H7 (cell line): ENCODE results near the gene ACSS3. TPM values are rescaled to one million over a fixed set of nuclear protein-coding genes. Genes with fewer than 3 reads are reported as not detected.

ENCODE experiments used
- DNase-seq: peaks from one replicate; pipeline ENCODE4 v3.0.0; 2012
- H3K27me3 ChIP-seq: 2 replicates; pipeline ENCODE4 v1.6.0; 2011; ENCODE audit warnings: mild to moderate bottlenecking, low read length; ENCODE audit not compliant: control insufficient read depth, insufficient read depth
- H3K36me3 ChIP-seq: replicated peaks from 2 replicates; pipeline ENCODE4 v1.5.1; 2011; ENCODE audit warnings: low read length; ENCODE audit not compliant: control insufficient read depth, insufficient read depth
- H3K4me3 ChIP-seq: 2 replicates; pipeline ENCODE4 v1.5.1; 2011; ENCODE audit warnings: low read depth, mild to moderate bottlenecking, control low read depth, low read length, moderate library complexity; ENCODE audit not compliant: insufficient read depth
- total RNA-seq: library from RNA; depleted of rRNA; stranded (reverse); fragments of >200 nt; shearing (Covaris generic); gene quantifications from 2 replicates; pipeline ENCODE4 v1.2.3, GENCODE V29; 2014

ACSS3 gene
- total RNA-seq, 1 experiment from 2014 or later, result 18.3 TPM

DNA sequence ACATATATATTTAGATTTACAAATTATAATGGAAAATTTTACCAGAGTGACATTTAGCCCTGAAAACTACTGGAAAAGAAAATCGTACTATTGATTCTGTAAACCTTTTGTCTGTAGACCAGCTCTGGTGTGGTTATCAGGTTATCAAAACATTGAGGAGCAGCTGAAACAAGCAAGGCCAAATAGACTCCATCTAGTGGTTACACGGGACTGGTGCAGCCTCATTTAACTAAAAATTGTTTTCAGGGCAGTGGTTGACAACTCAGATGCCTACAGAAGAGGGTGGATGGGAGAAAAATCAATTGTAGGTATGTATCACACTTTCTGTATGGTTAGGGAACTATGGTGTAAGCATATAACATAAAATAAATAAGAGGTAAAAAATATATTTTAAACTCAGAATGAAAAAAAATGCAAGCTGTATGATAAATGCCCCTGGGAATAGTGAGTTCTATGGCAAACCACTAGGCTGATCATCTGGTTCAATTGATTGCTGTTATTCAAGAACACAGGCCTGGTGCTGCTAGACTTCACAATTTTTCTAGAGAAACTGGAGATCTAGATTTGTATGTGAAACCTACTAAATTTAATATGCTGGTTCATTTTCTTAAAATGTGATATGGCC is 51.2 kb downstream of the ACSS3 start:
- Histone ChIP-seq H3K27me3 (no peaks in the 10 kb centered on the region), H3K36me3 (no peaks in the 10 kb centered on the region), H3K4me3 (no peak overlapping the region)
- DNase-seq, result peak; percentile 26

DNA sequence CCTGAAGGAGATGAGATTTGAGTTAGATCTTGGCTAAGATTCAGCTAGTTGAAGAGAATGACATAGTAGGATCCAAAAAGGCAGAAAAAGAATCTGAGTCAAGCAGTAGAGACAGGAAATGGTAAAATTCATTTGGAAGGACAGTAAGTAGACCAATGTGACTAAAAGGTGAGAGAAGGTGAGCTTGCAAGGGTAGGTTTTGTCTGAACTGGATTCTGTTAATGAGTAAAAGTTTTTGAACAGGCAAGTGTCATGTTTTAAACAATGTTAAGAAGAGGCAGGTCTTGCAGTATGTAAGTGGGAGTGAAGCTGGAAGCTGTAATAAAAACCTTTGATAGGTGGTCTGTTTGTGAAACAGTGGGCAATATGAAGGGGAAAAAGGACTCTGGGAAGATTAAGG is 58.6 kb downstream of the ACSS3 start:
- no peak for DNase-seq
- Histone ChIP-seq H3K36me3 (no peaks in the 10 kb centered on the region), H3K27me3 (no peaks in the 10 kb centered on the region), H3K4me3 (no peak overlapping the region)

DNA sequence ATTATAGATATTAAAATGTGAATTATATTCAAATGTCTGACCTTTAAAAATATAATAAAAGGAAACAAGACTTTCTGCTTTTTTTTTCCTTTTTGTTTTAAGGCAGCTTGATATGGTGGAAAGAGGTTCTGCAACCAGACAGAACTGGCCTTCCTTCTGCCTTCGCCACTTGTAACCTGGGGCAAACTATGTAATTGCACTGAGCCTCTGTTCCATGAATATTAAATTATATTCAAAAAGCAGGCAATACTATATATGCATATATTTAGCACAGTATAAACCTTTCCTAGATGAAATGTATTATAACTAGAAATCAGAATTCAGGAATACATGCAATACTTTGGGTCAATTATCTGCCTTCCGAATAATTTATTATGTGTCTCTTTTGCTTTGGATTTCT is 59.9 kb downstream of the ACSS3 start:
- DNase-seq, result no peak
- Histone ChIP-seq H3K36me3 (no peaks in the 10 kb centered on the region), H3K4me3 (no peak overlapping the region), H3K27me3 (no peaks in the 10 kb centered on the region)

- DNase-seq, result no peak
- H3K36me3 ChIP-seq, result no peaks in the 10 kb centered on the region
- no peak overlapping the region for H3K4me3 ChIP-seq
- no peaks in the 10 kb centered on the region for H3K27me3 ChIP-seq
These were observed 63.3 kb downstream of the ACSS3 start for GRCh38 chr12:81141217-81141616.

DNA sequence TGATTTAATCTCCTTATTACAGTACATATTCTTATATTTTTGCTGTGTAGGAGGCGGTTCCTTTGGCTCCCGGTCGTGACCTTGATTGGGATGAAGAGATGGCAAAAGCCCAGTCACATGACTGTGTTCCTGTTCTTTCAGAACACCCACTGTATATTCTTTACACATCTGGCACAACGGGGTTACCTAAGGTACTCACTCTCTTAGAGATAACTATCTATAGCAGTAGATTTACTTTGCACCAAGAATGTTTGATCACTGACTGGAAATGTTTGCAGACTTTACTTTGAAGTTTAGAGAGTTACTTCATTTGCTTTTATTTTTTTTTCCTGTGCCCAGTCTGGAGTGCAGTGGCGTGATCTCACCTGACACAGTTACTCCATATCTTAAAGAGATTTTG is 65.2 kb downstream of the ACSS3 start:
- Histone ChIP-seq H3K36me3 (no peaks in the 10 kb centered on the region), H3K4me3 (no peak overlapping the region)
- no peak for DNase-seq

DNA sequence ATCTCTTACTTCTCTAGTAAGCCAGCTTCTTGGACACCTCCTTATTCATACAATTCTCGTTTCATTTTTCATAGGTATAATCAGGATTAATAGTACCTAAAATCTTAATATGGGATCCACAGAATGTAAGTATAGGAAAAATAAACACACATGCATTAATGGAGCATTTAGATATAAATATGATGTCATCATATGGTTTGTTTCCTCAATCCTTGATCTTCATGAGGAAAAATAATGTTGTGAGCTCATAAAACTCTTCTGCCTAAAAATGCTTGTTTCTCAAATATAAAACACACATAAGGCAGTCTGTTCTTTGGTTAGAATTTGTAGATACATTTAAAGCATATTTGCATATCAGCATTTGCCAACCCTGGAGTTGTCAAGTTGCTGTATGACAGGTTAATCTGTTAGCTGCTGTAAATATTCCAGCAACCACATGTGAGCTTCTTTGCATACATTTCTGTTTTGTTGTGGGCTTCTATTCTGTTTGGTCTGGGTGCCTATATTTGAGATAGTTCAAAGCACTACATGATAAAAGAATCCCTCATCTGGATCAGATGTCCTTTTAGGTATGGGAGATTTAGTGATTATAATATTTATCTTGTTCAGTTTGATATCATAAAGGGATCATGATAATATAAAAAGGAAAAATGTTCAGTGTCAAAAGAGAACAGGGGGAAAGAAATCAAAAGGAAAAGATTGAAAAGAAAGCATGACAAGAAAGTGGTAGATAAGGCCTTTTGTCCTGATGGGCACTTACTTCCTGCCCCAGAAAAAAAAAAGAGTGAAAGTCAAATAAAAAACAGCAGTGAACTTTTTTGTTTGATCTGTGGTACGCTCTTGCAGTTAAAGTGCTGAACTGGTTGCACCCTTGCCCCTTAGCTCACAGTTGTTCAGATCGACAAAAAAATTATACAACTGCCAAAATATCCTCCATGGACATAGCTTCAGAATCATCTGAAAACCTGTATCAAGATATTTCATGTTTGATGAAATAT is 68.6 kb downstream of the ACSS3 start:
- Histone ChIP-seq H3K36me3 (no peaks in the 10 kb centered on the region), H3K4me3 (no peak overlapping the region), H3K27me3 (no peaks in the 10 kb centered on the region)
- DNase-seq, result no peak

More for the DNA sequence above, 65.2 kb downstream of the ACSS3 start:
- H3K27me3 ChIP-seq, result no peaks in the 10 kb centered on the region

DNA sequence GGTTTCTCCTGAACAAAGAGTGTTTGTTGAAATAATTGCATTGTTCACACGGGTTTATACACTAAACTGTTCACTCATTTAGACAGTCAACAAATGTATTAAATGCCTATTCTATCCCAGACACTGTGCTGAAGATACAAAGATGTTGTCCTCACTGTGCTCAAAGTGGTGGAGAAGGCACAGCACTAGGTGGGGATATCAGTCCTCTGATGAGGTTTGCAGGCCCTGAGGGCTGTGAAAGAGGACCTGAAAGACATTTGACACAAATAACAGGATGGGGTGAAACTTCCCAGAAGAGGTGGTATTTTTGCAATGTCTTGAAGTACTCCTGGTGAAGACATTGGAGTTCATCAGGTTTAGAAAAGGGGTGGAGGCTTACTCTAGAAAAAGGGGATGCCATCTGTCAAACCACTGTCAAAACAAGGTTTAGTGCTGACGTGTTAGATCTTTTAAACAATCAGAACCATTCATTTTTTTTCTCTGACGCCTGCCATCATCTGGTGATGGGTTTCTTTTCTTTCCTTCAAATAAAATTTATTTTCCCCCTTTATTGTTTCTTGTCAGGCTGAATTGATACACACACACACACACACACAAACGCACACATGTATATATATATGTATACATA is 69.5 kb downstream of the ACSS3 start:
- H3K4me3 ChIP-seq, result no peak overlapping the region
- H3K27me3 ChIP-seq, result no peaks in the 10 kb centered on the region
- H3K36me3 ChIP-seq, result no peaks in the 10 kb centered on the region
- DNase-seq, result no peak

GRCh38 chr12:81150382-81150781 is 72.5 kb downstream of the ACSS3 start:
- no peak for DNase-seq
- H3K4me3 ChIP-seq, result no peak overlapping the region
- no peaks in the 10 kb centered on the region for H3K27me3 ChIP-seq
- no peaks in the 10 kb centered on the region for H3K36me3 ChIP-seq

DNA sequence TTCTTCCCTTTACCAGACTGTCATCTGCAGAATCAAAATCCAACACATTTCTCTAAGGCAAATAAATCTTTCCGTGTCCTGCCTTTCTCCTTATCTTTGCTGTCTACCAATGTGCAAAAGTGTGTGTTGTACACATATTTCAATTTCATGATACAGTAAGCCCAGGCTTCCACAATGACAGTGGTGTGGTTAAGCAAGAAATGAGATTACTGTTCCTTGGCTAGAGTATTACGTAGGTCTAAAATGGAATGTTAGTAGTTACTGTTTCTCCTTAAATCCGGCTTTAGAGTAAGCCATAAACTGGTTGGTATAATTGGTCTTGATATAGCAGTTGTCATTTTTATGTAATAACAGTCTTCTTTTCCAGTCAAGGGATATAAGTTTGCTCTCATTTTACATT is 82.0 kb downstream of the ACSS3 start:
- H3K36me3 ChIP-seq, result no peaks in the 10 kb centered on the region
- DNase-seq, result no peak
- H3K4me3 ChIP-seq, result no peak overlapping the region
- H3K27me3 ChIP-seq, result no peaks in the 10 kb centered on the region

- Histone ChIP-seq H3K36me3 (no peaks in the 10 kb centered on the region), H3K27me3 (no peaks in the 10 kb centered on the region), H3K4me3 (no peak overlapping the region)
- no peak for DNase-seq
These were observed 83.8 kb downstream of the ACSS3 start for GRCh38 chr12:81161680-81162079.

DNA sequence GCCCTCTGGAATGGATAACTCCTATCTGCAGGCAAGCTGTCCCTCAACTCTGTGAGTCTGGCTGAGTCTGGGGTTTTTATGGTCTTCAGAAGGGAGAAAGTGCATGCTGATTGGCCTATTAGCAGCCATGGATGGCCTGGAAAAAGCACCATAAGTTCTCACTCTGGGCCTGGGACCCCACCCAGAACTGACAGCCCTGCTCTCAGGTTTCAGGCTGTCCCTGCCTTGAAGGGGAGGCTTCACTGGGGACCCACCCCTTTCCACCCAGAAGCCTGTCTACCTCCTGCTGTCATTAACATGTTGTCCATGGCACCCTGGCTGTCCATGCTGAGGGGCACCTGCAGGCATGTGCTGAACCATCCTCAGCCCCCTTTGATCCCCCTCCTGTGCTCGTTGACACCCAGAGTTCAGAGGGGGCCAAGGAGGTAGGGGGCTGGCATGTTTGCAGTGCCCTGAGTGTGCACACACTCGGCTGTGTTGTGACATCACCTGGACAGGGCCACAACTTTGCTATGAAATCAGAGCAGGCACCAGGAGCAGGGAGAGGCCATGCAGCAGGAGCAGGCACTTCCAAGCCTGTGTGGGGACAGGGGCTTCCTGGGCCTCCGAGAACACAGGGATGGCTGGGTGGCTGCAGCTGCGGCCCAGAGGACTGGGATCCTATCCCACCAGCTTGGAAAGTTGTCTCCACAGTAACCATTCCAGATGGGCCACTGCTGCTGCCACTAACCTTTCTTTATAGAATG is 84.7 kb downstream of the ACSS3 start:
- DNase-seq, result no peak
- Histone ChIP-seq H3K27me3 (no peaks in the 10 kb centered on the region), H3K36me3 (no peaks in the 10 kb centered on the region), H3K4me3 (no peak overlapping the region)

DNA sequence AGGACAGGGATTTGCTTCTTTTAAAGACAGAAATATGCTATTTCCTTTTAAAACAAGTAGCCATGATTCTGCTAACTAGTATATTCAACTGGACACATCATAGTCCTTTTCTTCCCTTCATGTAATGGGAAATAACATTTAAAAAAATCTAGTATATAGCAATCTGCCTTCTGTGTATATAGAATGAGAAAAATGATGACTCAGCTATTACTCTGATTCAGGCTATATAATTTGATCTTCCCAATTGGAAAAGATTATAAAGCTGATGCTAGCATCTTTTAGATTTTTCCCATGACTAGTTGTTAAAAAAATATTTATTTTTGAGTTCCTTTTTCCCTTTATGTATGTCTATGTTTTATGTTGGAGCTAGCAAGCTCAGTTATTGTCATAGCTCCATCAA is 86.9 kb downstream of the ACSS3 start:
- no peaks in the 10 kb centered on the region for H3K36me3 ChIP-seq
- no peak overlapping the region for H3K4me3 ChIP-seq
- H3K27me3 ChIP-seq, result no peaks in the 10 kb centered on the region
- DNase-seq, result no peak

DNA sequence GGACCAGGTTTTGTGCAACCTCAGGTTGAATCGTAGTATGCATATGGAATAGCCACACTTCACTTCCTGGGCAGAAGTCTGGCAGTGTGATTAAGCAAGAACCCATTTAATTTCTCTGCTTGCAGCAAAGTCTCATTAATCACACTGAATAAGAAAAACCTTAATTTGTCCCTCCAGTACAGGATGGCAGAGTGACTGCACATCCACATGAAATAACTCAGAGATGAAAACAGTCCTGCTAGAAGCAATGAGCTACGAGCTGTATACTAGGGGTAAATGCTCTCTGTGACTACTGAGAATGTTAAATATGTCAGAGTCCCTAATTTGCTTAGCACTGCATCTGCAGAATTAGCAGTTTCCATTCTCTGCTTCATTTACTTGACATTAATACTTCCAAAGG is 88.9 kb downstream of the ACSS3 start:
- Histone ChIP-seq H3K27me3 (no peaks in the 10 kb centered on the region), H3K36me3 (no peaks in the 10 kb centered on the region), H3K4me3 (no peak overlapping the region)
- no peak for DNase-seq

- no peak for DNase-seq
These were observed 89.8 kb downstream of the ACSS3 start for GRCh38 chr12:81167694-81168093.

More at GRCh38 chr12:81167694-81168093, 89.8 kb downstream of the ACSS3 start:
- Histone ChIP-seq H3K27me3 (no peaks in the 10 kb centered on the region), H3K36me3 (no peaks in the 10 kb centered on the region), H3K4me3 (no peak overlapping the region)
